Muscle of leg (tissue), 11 donors: ENCODE results near the gene SLC38A10. TPM values are rescaled to one million over a fixed set of nuclear protein-coding genes. Genes with fewer than 3 reads are reported as not detected.

Experiments
- DNase-seq: peaks from one replicate; pipeline ENCODE4 v3.0.0; 2013
- H3K27ac ChIP-seq: one replicate; pipeline ENCODE4 v1.5.1; 2013; ENCODE audit warnings: mild to moderate bottlenecking, low read length, control low read depth
- H3K27me3 ChIP-seq: one replicate; pipeline ENCODE4 v1.6.1; 2013; ENCODE audit warnings: low read length; ENCODE audit not compliant: control insufficient read depth, insufficient read depth
- H3K36me3 ChIP-seq: one replicate; pipeline ENCODE4 v1.6.1; 2013; ENCODE audit warnings: low read length; ENCODE audit not compliant: control insufficient read depth, insufficient read depth
- H3K4me1 ChIP-seq: one replicate; pipeline ENCODE4 v1.6.1; 2013; ENCODE audit warnings: low read length; ENCODE audit not compliant: control insufficient read depth, insufficient read depth
- H3K4me3 ChIP-seq: one replicate; pipeline ENCODE4 v1.5.1; 2013; ENCODE audit warnings: low read length, control low read depth
- H3K9me3 ChIP-seq: replicated peaks from 2 replicates; pipeline ENCODE4 v1.6.1; 2013; ENCODE audit warnings: low read depth, low read length; ENCODE audit not compliant: control insufficient read depth
- WGBS: methylation state at CpG from one replicate; pipeline ENCODE4 v1.1.5; 2013; ENCODE audit warnings: missing lambda C conversion rate; ENCODE audit not compliant: insufficient coverage; 5-methylcytosine and 5-hydroxymethylcytosine counted together
- polyA plus RNA-seq, 8 donors: library from polyadenylated mRNA; unstranded; fragments of 120-200 nt; gene quantifications; one replicate each; pipeline versions ENCODE4 v1.2.1 to v1.2.3, GENCODE V29; 2013; ENCODE audit warnings: inconsistent platforms in 1 of 8, low replicate concordance in 1 of 8; ENCODE audit not compliant: insufficient read length in 8 of 8, insufficient read depth in 1 of 8
- total RNA-seq: library from RNA; stranded (reverse); fragments of 120-200 nt; gene quantifications from one replicate; pipeline ENCODE4 v1.2.4, GENCODE V29; 2013

Gene SLC38A10
- total and polyA plus RNA-seq, 9 donors, result 36.7 to 60.1 (median 51.5) TPM

DNA sequence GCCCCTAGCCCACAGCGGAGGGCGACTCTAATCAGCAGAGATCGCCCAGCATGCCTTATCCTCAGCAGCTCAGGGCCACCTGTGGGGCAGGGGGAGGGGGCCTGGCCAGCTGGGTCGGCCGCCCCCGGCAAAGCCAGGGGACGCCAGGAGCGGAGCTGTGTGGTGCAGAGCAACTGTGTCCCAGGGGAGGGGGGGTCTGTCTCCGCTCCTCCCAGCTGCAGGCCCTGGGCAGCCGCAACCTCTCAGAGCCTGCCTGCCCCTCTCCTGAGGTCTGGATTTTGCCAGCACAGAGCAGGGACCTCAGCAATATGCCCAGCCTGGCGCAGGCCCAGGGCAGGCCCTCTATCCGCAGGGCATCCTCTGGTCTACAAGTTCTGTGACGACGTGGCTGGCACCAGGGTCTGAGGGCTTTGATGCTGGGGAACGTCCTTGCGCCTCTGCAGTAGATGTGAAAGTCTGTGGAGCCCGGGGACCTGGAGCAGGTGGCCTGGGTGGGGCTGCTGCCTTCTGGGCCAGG is 36.5 kb upstream of the SLC38A10 start:
- peak; percentile 59 for DNase-seq
- 64% methylated on average over 16 of the region's 17 CpGs for WGBS
- Histone ChIP-seq H3K36me3 (no peaks in the 10 kb centered on the region), H3K27ac (no peak overlapping the region), H3K27me3 (peaks cover 5% of the 10 kb centered on the region), H3K4me1 (peaks cover 93% of the 10 kb centered on the region), H3K9me3 (no peaks in the 10 kb centered on the region), H3K4me3 (no peak overlapping the region)

GRCh38 chr17:81330884-81331245 is 35.8 kb upstream of the SLC38A10 start:
- Histone ChIP-seq H3K4me1 (peaks cover 93% of the 10 kb centered on the region), H3K27ac (peak overlapping the region; percentile 94), H3K4me3 (no peak overlapping the region), H3K36me3 (no peaks in the 10 kb centered on the region), H3K9me3 (no peaks in the 10 kb centered on the region), H3K27me3 (peaks cover 5% of the 10 kb centered on the region)
- DNase-seq, result no peak
- 69% methylated on average over 10 of the region's 10 CpGs for WGBS

DNA sequence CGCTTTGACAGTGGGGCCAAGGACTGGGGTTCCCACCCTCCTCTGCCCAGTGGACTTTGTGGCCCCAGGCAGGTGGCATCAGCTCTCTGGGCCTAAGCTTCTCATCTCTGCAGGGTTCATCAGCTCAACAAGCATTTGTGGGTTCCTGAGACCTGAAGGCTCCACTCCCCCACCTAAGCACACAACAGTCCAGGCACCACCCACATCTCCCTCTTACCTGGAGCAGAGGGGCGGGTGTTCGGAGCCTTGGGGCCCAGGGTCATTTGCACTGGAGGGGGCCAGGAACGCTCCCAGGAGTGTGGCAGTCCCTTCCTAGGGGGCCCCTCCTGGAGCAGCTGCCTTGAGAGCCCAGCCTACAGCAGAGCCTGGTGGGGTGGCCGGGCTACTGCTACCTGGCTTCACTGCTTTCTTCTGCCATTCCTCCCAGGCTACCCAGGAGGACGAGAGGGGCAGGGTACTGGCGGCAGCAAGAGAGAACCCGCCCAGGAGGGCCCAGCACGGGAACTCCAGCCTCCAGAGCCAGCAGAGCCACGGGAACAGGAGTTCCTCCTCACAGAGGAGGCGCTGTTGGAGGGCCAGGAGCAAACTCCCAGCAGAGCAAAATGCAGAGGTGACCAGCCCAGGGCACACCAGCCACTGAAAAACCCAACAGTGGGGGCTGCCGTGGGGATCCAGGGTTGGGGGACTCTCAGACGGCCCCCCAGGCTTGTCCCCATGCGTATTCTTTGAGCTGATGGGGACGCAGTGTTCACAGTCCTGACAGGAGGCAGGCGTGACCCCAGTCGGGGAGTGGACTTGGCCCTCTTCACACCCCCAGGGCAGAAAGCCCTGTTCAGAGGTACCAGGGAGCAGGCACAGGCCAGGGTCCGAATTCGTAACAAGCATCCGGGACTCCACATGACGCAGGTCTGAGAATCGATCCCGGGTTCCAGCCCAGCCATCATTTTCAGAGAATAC is 35.1 kb upstream of the SLC38A10 start:
- H3K27me3 ChIP-seq, result peaks cover 2% of the 10 kb centered on the region
- H3K9me3 ChIP-seq, result no peaks in the 10 kb centered on the region
- H3K27ac ChIP-seq, result peak overlapping the region; percentile 94
- no peaks in the 10 kb centered on the region for H3K36me3 ChIP-seq
- WGBS, result 69% methylated on average over 22 of the region's 23 CpGs
- peaks cover 94% of the 10 kb centered on the region for H3K4me1 ChIP-seq
- no peak overlapping the region for H3K4me3 ChIP-seq
- no peak for DNase-seq

DNA sequence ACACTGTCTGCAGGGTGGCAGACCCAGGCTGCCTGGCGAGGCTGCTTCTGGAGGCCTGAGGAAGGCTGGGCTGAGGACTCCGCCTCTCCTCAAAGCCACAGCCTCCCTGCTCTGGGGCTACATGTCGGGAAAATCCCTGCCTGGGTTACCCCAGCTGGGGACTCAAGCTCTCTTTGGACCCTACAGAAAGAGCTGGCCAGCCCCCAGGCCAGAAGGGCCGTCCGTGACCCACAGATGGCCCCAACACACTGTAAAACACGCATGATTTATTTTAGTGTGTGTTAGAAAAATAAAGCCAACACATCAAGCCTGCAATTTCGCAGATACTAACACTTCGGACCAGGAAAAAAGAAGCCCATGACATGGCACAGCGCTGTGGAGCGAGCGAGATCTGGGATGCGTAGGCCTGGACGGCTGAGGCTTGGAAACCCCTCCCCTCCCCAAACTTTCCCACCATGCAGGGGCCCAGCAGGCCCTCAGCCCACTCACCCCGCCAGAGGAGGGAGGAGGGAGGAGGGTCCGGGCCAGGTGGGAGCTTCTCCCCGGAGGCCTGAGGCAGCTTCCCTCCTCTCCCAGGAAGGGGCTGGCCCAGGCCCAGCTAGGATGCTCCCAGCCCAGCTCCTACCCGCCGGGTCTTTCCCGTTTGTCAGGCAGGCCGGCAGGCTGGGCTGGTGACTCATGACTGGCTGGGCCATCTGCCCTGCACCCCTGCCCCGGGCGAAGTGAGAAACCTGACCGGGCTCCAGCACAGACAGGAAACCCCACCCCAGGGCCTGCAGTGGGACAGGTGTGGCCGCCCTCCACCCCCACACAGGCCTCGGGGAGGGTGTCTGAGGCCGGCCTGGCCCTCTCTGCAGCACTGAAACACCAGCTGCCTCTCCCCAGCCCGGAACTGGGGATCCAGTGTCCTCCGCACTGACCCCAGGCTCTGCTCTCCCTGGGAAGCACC is 34.1 kb upstream of the SLC38A10 start:
- Histone ChIP-seq H3K4me3 (no peak overlapping the region), H3K27ac (peak overlapping the region; percentile 94), H3K36me3 (no peaks in the 10 kb centered on the region), H3K27me3 (peaks cover 2% of the 10 kb centered on the region), H3K9me3 (no peaks in the 10 kb centered on the region), H3K4me1 (peaks cover 94% of the 10 kb centered on the region)
- 12% methylated on average over 11 of the region's 28 CpGs for WGBS
- DNase-seq, result peak; percentile 94

DNA sequence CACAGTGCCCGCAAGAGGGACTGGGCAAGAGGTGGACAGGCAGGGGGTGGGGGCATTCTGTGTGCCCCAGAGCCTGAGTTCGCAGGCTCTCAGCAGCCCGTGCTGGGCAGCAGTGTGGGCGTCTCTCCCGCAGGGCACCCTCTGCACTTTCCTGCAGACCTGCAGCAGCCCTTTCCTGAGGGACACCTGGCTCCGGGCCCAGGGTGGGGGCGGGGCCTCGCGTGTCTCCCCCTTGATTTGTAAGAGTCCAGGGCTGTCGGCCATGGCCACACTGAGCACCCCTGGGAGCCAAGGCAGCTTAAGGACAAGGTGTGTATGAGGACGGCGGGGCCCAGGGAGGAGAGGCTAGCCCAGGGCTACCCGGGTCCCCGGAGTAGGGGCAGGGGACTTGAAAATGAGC is 33.4 kb upstream of the SLC38A10 start:
- no peaks in the 10 kb centered on the region for H3K9me3 ChIP-seq
- 39% methylated on average over 11 of the region's 14 CpGs for WGBS
- peak overlapping the region; percentile 94 for H3K27ac ChIP-seq
- no peaks in the 10 kb centered on the region for H3K36me3 ChIP-seq
- peaks cover 94% of the 10 kb centered on the region for H3K4me1 ChIP-seq
- peaks cover 2% of the 10 kb centered on the region for H3K27me3 ChIP-seq
- H3K4me3 ChIP-seq, result no peak overlapping the region
- no peak for DNase-seq

DNA sequence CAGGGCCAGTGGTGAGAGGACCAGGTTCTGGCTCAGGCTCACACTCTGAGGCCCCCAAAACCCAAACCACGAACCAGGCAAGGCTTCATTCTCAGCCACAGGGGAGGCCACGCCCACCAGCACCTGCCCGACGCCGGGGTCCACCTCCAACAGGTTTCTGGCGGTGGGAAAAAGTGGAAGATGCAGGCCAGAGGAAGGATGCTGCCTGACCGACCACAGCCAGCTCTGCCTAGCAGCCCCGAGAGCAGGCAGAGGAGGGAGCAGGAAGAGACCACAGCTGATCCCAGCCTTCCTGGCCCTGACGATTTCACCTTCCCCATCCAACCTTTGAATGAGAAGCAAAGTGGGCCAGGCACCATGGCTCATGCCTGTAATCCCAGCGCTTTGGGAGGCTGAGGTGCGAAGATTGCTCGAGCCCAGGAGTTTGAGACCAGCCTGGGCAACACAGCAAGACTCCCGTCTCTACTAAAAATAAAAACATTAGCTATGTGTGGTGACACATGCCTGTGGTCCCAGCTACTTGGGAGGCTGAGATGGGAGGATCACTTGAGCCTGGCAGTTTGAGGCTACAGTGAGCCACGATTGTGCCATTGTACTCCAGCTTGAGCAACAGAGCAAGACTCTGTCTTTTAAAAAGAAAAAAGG is 30.7 kb upstream of the SLC38A10 start:
- WGBS, result 76% methylated on average over 5 of the region's 14 CpGs
- Histone ChIP-seq H3K27me3 (no peaks in the 10 kb centered on the region), H3K4me1 (peaks cover 75% of the 10 kb centered on the region), H3K36me3 (no peaks in the 10 kb centered on the region), H3K4me3 (no peak overlapping the region), H3K27ac (no peak overlapping the region), H3K9me3 (no peaks in the 10 kb centered on the region)
- DNase-seq, result no peak

DNA sequence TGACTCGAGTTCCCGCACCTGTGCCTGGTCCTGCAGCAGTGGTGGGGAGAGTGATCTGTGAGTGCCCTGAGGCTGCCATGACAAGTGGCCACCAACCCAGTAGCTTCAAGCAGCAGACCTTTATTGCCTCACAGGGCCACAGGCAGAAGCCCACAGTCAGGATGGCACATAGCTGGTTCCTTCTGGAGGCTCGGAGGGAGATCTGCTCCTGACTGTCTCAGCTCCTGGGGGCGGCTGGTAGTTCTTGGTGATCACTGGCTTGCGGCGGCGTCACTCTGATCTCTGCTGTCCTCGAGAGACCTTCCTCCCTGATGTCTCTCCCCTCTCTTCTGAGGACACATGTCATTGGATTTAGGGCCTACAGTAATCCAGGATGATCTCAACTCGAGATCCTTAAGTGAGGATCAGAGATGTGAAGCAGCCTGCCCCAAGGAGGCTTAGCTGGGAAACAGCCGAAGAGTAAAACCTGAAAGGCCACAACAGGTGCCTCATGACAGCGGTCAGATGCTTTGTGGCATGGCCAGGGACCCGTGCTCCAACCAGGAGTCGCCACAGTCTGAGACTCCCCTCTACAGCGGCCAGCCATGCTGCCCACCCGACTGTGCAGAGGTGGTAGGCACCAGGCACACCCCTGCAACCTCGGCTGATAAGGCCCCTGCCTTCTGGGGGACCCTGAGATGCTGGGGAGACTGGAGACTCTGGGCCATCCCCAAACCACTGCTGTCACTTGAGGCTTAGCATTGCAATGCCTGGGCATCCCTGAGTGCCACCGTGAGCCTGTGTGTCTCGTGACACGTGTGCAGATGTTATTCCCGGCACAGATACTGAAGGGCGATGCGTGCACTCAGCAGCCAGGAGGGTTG is 30.0 kb upstream of the SLC38A10 start:
- Histone ChIP-seq H3K9me3 (no peaks in the 10 kb centered on the region), H3K27me3 (no peaks in the 10 kb centered on the region), H3K36me3 (no peaks in the 10 kb centered on the region), H3K4me3 (no peak overlapping the region), H3K4me1 (peaks cover 67% of the 10 kb centered on the region), H3K27ac (no peak overlapping the region)
- WGBS, result 81% methylated on average over 19 of the region's 22 CpGs
- DNase-seq, result no peak

DNA sequence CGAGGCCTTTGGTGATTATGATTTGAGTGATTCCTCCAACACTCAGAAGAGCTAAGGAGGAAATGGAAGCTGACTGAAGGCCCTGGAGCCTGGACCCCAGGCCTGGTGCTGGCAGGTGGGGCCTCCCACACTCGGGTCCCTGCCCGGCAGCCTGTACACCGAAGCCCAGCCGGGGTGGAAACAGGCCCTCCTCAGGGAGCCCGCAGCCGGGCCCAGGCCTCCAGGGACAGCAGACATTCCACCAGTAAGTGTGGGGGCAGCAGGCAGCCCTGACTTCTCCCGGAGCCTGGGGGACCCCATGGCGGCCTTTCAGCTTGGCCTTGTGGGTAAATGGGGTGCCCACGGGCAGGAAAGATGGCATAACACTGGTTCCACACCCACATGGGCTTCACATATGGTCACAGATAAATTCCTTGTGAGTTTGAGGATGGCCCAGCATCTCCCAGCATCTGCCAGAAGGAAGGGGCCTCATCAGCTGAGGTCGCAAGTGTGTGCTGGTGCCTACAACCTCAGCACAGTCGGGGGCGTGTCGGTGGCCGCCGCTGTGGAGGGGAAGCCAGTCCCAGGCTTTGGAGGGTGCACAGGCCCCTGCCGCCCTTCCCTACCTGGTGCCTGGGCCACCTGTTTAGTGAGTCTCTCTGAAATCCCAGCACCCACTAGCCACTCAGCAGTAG is 29.2 kb upstream of the SLC38A10 start:
- Histone ChIP-seq H3K4me3 (no peak overlapping the region), H3K27me3 (no peaks in the 10 kb centered on the region), H3K36me3 (no peaks in the 10 kb centered on the region), H3K4me1 (peaks cover 59% of the 10 kb centered on the region), H3K9me3 (no peaks in the 10 kb centered on the region), H3K27ac (no peak overlapping the region)
- 71% methylated on average over 12 of the region's 17 CpGs for WGBS
- DNase-seq, result no peak

DNA sequence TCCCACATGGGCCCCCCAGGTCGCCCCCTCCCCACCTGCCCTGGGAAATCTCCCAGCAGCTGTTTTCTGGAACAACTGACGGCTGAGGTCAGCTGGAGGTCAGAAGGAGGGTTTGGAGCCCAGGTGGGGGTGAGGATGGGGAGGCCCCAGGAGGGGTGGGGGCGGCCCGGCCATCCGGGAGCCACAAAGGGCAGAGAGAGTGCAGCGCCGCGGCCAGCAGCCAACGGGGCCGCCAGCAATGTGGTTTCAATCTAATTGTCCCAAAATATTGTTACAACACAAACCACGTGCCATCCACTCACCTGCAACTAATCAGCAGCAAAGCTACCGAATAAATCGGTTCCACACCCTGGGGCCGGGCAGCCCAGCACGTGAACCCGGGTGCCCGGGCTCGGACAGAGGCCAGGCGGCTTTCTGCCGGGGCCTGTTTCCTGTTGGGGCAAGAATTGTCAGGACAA is 28.3 kb upstream of the SLC38A10 start:
- no peaks in the 10 kb centered on the region for H3K9me3 ChIP-seq

More for the DNA sequence above, 28.3 kb upstream of the SLC38A10 start:
- DNase-seq, result peak; percentile 71
- H3K27ac ChIP-seq, result no peak overlapping the region
- H3K4me3 ChIP-seq, result no peak overlapping the region
- no peaks in the 10 kb centered on the region for H3K27me3 ChIP-seq
- 15% methylated on average over 10 of the region's 20 CpGs for WGBS
- no peaks in the 10 kb centered on the region for H3K36me3 ChIP-seq
- H3K4me1 ChIP-seq, result peaks cover 51% of the 10 kb centered on the region
